OCI-LY1 (cell line): ENCODE data around the gene SH3D19.

Experiments
- CTCF ChIP-seq: fragments of 200-600 bp; sonication (generic), shearing (Covaris generic); IDR thresholded peaks from 2 replicates; pipeline ENCODE4 v1.5.1; 2017; ENCODE audit warnings: mild to moderate bottlenecking, antibody characterized with exemption, low read length, moderate library complexity, mixed read lengths
- EZH2 ChIP-seq: fragments of 200-600 bp; sonication (generic), shearing (Covaris generic); IDR thresholded peaks from 2 replicates; pipeline ENCODE4 v1.8.0; 2017; ENCODE audit warnings: borderline replicate concordance, mixed run types, mild to moderate bottlenecking, antibody characterized with exemption, low read length, moderate library complexity, mixed read lengths

GRCh38 chr4:151074416-151074916 is 250.9 kb downstream of the SH3D19 start:
- no peak for TF ChIP-seq CTCF
- no peak for TF ChIP-seq EZH2
